Stomach (tissue), 9 donors: ENCODE results near the gene KCTD5. TPM values are rescaled to one million over a fixed set of nuclear protein-coding genes. Genes with fewer than 3 reads are reported as not detected.

ENCODE experiments used
- DNase-seq, 2 donors: peaks; one replicate each; pipeline versions ENCODE4 v3.0.0 to v3.0.0-alpha.2; 2013 to 2019
- H3K27ac ChIP-seq, 5 donors: fragments of 200-600 bp in 4 of 5; sonication (generic) in 4 of 5; one replicate each; pipeline ENCODE4 v1.5.1; 2013 to 2019; ENCODE audit warnings: mild to moderate bottlenecking in 1 of 5, moderate library complexity in 1 of 5
- H3K27me3 ChIP-seq, 3 donors: fragments of 200-600 bp; sonication (generic); one replicate each; pipeline ENCODE4 v1.5.1; 2017 to 2019; ENCODE audit warnings: mixed run types in 1 of 3
- H3K36me3 ChIP-seq, 4 donors: fragments of 200-600 bp; sonication (generic); 1 replicate in 3 of 4; 2 replicates in 1 of 4; pipeline ENCODE4 v1.5.1; 2016 to 2019
- H3K4me1 ChIP-seq, 4 donors: fragments of 200-600 bp; sonication (generic); one replicate each; pipeline ENCODE4 v1.5.1; 2016 to 2019
- H3K4me3 ChIP-seq, 4 donors: fragments of 200-600 bp; sonication (generic) in 3 of 4; one replicate each; pipeline ENCODE4 v1.5.1; 2016 to 2019; ENCODE audit warnings: mild to moderate bottlenecking in 1 of 4
- H3K9me3 ChIP-seq, 4 donors: fragments of 200-600 bp; sonication (generic); one replicate each; pipeline ENCODE4 v1.5.1; 2016 to 2019
- CTCF ChIP-seq, 7 experiments: fragments of 450-650 bp in 4 of 7; fragments of 200-600 bp in 3 of 7; sonication (generic) in 3 of 7; IDR thresholded peaks; one replicate each; pipeline ENCODE4 v1.5.1; 2016 to 2019; ENCODE audit warnings: antibody characterized with exemption in 7 of 7, control low read depth in 2 of 7, mild to moderate bottlenecking in 1 of 7
- EP300 ChIP-seq: sonication (generic); formaldehyde crosslinking; IDR thresholded peaks from one replicate; pipeline ENCODE4 v1.6.1; 2017; ENCODE audit warnings: antibody characterized with exemption
- POLR2A ChIP-seq, 4 donors: fragments of 450-650 bp; IDR thresholded peaks; one replicate each; pipeline ENCODE4 v1.6.1; 2016; ENCODE audit warnings: antibody characterized with exemption in 4 of 4, control low read depth in 2 of 4, mild to moderate bottlenecking in 1 of 4, moderate library complexity in 1 of 4
- POLR2AphosphoS5 ChIP-seq, 3 donors: sonication (generic); formaldehyde crosslinking; IDR thresholded peaks; one replicate each; pipeline ENCODE4 v1.6.1; 2016; ENCODE audit warnings: antibody characterized with exemption in 3 of 3
- WGBS, 5 donors: extraction: QIAGEN DNeasy Blood & Tissue Kit in 3 of 5; methylation state at CpG; one replicate each; pipeline versions ENCODE4 v1.1.5 to v1.1.7; 2013 to 2018; 5-methylcytosine and 5-hydroxymethylcytosine counted together
- intact Hi-C: fragments of 100-400 bp; cut with DNase I; formaldehyde crosslinking; loops from one replicate; pipeline ENCODE4 v1.15.1; 2023; ENCODE audit warnings: low total_unique reads
- polyA plus RNA-seq, 3 donors: library from polyadenylated mRNA; stranded (reverse); fragments of 200-250 nt; gene quantifications; one replicate each; pipeline ENCODE4 v1.2.3, GENCODE V29; 2013
- total RNA-seq, 5 donors: library from RNA; depleted of rRNA; stranded (reverse); fragments of >200 nt; gene quantifications; one replicate each; pipeline versions ENCODE4 v1.1.0 to v1.2.3, GENCODE V29; 2014 to 2016
- donor health status: healthy with polysubstance abuse.
- donor health status: Bipolar disorder and iron deficiency.
- donor health status: healthy.

KCTD5 gene
- total and polyA plus RNA-seq, 8 donors, result 0.89 to 45.6 (median 24.7) TPM

- no peaks in the 10 kb centered on the region for H3K4me1 ChIP-seq
- no peak overlapping the region for H3K27ac ChIP-seq
- no peaks in the 10 kb centered on the region for H3K9me3 ChIP-seq
- peaks cover 0 to 44% (median 0%) of the 10 kb centered on the region in 3 donors for H3K27me3 ChIP-seq
- TF ChIP-seq POLR2AphosphoS5 (IDR thresholded peaks at IDR 0.05) (no peak), EP300 (no peak), CTCF (IDR thresholded peaks at IDR 0.05) (no peak), POLR2A (IDR thresholded peaks at IDR 0.05) (no peak)
- DNase-seq, result no peak
- intact Hi-C loops, result no loop called here
- WGBS, 5 donors, result 91 to 96% (median 94%) methylated on average over 8 to 12 of the region's 12 CpGs
- H3K4me3 ChIP-seq, result no peak overlapping the region
- H3K36me3 ChIP-seq, result no peaks in the 10 kb centered on the region
Observed at GRCh38 chr16:2742323-2743006, 60.1 kb downstream of the KCTD5 start.

- 82 to 92% (median 84%) methylated on average over 15 to 19 of the region's 19 CpGs for WGBS, 5 donors
- no peaks in the 10 kb centered on the region for H3K9me3 ChIP-seq
- H3K4me1 ChIP-seq, result no peaks in the 10 kb centered on the region
- H3K4me3 ChIP-seq, result no peak overlapping the region
- H3K27ac ChIP-seq, result no peak overlapping the region
- DNase-seq, result peak in 1 of 2 donors; percentile 0
- peaks cover 0 to 37% (median 0%) of the 10 kb centered on the region in 3 donors for H3K27me3 ChIP-seq
- H3K36me3 ChIP-seq, result no peaks in the 10 kb centered on the region
- TF ChIP-seq EP300 (no peak), POLR2AphosphoS5 (IDR thresholded peaks at IDR 0.05) (no peak), POLR2A (IDR thresholded peaks at IDR 0.05) (no peak), CTCF (IDR thresholded peaks at IDR 0.05) (no peak)
- intact Hi-C loops, result no loop called here
Observed at GRCh38 chr16:2743007-2743810, 60.9 kb downstream of the KCTD5 start.

GRCh38 chr16:2744711-2745110 lies 62.4 kb downstream of the KCTD5 start:
- intact Hi-C loops, result no loop called here
- Histone ChIP-seq H3K36me3 (no peaks in the 10 kb centered on the region), H3K4me3 (no peak overlapping the region), H3K4me1 (no peaks in the 10 kb centered on the region), H3K27ac (no peak overlapping the region), H3K27me3 (peaks cover 0 to 22% (median 0%) of the 10 kb centered on the region in 3 donors), H3K9me3 (no peaks in the 10 kb centered on the region)
- 81 to 93% (median 87%) methylated on average over 6 of the region's 6 CpGs for WGBS, 5 donors
- no peak for TF ChIP-seq CTCF (IDR thresholded peaks at IDR 0.05)
- no peak for TF ChIP-seq POLR2A (IDR thresholded peaks at IDR 0.05)
- TF ChIP-seq EP300, result no peak
- no peak for TF ChIP-seq POLR2AphosphoS5 (IDR thresholded peaks at IDR 0.05)
- peak in 1 of 2 donors; percentile 1 for DNase-seq

GRCh38 chr16:2745116-2745890 lies 63.0 kb downstream of the KCTD5 start:
- no peak for TF ChIP-seq POLR2A (IDR thresholded peaks at IDR 0.05)
- no peaks in the 10 kb centered on the region for H3K4me1 ChIP-seq
- no peaks in the 10 kb centered on the region for H3K36me3 ChIP-seq
- peaks cover 0 to 16% (median 0%) of the 10 kb centered on the region in 3 donors for H3K27me3 ChIP-seq
- no peaks in the 10 kb centered on the region for H3K9me3 ChIP-seq
- DNase-seq, result peak in 1 of 2 donors; percentile 1
- H3K4me3 ChIP-seq, result no peak overlapping the region
- WGBS, 5 donors, result 70 to 83% (median 79%) methylated on average over 8 to 15 of the region's 15 CpGs
- no peak overlapping the region for H3K27ac ChIP-seq
- intact Hi-C loops, result no loop called here
